IPS-18c (cell line): ENCODE results near the gene TMEM87A.

ENCODE experiments used
- H3K4me3 ChIP-seq: 2 replicates; pipeline ENCODE4 v1.7.0; 2013; ENCODE audit warnings: low read depth, mild to moderate bottlenecking, low read length, moderate library complexity; ENCODE audit not compliant: insufficient read depth
- H3K9me3 ChIP-seq: one replicate; pipeline ENCODE4 v1.6.1; 2013; ENCODE audit warnings: mild to moderate bottlenecking, low read length, moderate library complexity; ENCODE audit not compliant: control insufficient read depth, insufficient read depth

The TMEM87A gene

GRCh38 chr15:42185801-42186200 is 87.4 kb downstream of the TMEM87A start:
- H3K9me3 ChIP-seq = no peaks in the 10 kb centered on the region
- no peak overlapping the region for H3K4me3 ChIP-seq

- Histone ChIP-seq H3K4me3 (no peak overlapping the region), H3K9me3 (no peaks in the 10 kb centered on the region)
These were observed 88.5 kb downstream of the TMEM87A start for GRCh38 chr15:42184736-42185135.

GRCh38 chr15:42184296-42184695 is 88.9 kb downstream of the TMEM87A start:
- no peaks in the 10 kb centered on the region for H3K9me3 ChIP-seq
- no peak overlapping the region for H3K4me3 ChIP-seq

- Histone ChIP-seq H3K4me3 (no peak overlapping the region), H3K9me3 (no peaks in the 10 kb centered on the region)
These were observed 90.3 kb downstream of the TMEM87A start for GRCh38 chr15:42182961-42183360.

DNA sequence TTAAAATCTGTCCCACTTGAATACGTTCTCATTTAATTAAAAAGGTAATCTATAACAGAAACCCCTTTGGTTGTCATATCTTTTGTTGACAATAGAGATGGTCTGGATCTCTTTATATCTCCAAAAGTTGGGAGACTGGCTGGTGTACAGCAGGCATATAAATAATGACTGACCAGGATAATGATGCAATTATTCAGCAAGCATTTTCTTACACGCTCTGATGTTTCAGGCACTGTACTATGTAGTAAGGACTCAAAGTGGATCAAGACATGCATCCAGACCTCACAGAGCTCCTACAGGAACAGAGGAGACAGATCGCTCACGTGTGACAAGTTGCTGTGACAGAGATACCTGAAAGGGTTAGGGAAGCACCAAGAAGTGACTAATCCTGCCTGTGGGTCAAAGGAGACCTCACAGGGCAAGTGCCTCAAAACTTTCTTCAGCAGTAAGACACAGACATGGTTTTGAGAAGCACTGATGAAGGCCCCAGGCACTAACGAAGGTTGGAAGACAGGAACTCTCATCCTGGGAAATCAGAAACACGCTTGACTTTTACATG is 90.8 kb downstream of the TMEM87A start:
- Histone ChIP-seq H3K9me3 (no peaks in the 10 kb centered on the region), H3K4me3 (no peak overlapping the region)

GRCh38 chr15:42178056-42178455 is 95.2 kb downstream of the TMEM87A start:
- H3K4me3 ChIP-seq = no peak overlapping the region
- no peaks in the 10 kb centered on the region for H3K9me3 ChIP-seq

DNA sequence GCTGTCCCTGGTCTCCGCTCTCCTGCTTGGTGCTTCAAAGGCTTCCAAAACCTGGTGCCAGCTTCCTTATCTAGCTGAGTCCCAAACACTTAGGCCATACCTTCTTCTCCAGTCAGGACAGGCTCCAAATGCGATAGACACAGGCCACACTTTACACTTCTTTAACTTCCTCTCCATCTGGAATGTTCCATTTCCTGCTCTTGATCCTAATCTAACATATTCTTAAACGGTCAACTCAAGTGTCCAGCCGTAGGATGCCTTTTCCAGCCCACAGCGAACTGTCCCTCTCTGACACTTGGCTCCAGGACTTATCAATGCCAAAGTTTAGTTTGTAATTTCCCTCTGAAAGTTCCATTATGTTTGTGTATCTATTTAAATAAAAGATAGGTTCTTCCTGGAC is 97.6 kb downstream of the TMEM87A start:
- Histone ChIP-seq H3K4me3 (no peak overlapping the region), H3K9me3 (no peaks in the 10 kb centered on the region)

DNA sequence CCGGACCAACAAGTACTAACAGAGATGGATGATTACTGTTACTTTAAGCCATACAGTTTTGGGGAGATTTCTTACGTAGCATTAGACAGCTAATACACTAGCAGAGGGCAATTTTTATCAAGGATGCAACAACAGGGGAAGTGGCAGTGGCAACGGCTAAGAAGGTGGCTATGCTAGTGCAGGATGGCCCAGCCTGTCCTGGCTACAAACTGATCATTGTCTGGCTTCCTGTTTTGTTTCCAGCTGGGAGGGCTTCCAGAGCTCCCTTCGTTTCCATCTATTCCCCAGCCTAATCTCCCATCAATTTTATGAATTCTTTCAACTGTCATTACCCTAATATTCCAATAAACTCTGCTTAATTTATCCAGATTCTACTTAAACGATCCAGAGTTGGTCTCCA is 100.8 kb downstream of the TMEM87A start:
- Histone ChIP-seq H3K4me3 (no peak overlapping the region), H3K9me3 (no peaks in the 10 kb centered on the region)

DNA sequence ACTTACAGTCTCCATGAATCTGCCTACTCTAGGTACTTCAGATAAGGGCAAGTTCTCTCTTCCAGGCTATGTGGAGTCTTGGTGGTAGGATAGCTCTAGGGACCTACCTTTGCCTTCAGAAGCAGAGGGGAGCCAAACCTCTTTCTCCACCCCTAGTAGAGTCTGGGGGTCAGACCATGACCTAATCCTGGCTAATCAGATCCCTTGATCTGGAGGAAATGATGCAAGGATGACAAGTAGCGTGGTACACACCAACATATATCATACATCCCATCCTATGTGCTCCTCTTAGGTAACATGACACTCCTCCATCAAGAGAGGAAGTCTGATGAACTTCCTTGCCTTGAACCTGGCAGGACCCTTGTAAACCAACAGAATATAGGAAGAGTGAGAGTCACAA is 101.4 kb downstream of the TMEM87A start:
- Histone ChIP-seq H3K4me3 (no peak overlapping the region), H3K9me3 (no peaks in the 10 kb centered on the region)

DNA sequence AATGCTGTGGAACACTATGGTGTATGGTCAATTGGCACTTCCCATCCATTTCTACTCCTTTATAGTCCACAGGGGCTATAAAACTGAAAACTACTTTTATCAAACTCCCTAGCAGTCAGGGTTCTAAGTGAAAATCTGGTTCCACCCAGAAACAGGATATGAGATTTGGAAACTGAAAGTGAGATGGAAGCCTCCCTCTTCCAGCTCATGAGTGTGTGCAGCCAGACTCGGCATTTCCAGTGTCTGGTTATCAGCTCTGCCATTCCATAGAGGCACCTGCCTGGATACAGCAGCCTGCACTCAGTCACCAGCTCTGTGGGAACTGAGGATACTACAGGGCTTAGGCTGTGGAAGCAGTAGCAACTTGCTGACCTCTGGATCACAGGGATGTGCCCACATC is 102.1 kb downstream of the TMEM87A start:
- H3K9me3 ChIP-seq = no peaks in the 10 kb centered on the region

GRCh38 chr15:42166225-42166940 is 106.8 kb downstream of the TMEM87A start:
- no peak overlapping the region for H3K4me3 ChIP-seq

More for the DNA sequence above, 102.1 kb downstream of the TMEM87A start:
- no peak overlapping the region for H3K4me3 ChIP-seq

DNA sequence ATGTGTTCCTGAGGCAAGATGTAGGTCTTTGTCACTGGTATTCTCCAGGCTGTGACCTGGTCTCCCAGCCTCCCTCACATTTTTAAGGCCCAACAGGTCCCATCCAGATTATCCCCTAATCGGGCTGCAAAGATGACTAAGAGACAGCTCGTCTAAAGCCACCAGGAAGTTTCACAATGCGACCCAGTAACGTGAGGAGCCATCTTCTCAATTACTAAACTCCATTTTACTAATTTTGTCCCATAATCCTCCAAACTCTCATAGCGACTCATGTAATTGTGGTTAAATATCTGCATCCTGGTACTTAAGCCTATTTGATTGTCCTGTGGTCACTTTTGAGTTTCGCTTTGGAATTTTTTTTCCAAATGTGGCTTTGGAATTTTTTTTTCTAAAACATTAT is 108.1 kb downstream of the TMEM87A start:
- Histone ChIP-seq H3K4me3 (no peak overlapping the region), H3K9me3 (no peaks in the 10 kb centered on the region)

More at GRCh38 chr15:42166225-42166940, 106.8 kb downstream of the TMEM87A start:
- H3K9me3 ChIP-seq = no peaks in the 10 kb centered on the region

- Histone ChIP-seq H3K9me3 (no peaks in the 10 kb centered on the region), H3K4me3 (no peak overlapping the region)
These were observed 109.2 kb downstream of the TMEM87A start for GRCh38 chr15:42163947-42164550.

DNA sequence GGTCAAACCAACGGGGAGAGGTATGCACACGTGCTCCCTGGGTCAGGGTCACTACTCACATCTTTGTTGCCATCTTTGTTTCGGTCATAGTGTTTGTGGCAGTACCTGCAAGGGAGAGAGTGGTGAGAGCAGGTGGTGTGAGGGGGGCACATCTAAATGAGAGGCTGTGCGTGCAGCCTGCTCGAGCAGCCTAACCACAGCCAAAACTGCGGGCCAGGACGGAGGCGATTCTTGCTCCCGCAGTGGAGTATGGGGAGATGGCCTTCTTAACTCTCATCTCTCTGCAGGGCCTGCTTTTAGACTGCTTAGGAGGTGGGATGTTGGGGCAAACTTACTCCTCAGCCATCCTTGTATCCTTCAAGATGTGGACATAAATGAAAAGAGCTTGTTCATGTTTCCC is 109.9 kb downstream of the TMEM87A start:
- Histone ChIP-seq H3K9me3 (no peaks in the 10 kb centered on the region), H3K4me3 (no peak overlapping the region)
